Measurements from ENCODE around the gene ATP9B.
A peak's percentile ranks its signal among the peaks of the same experiment; 100 is the strongest.

The ATP9B gene

DNA sequence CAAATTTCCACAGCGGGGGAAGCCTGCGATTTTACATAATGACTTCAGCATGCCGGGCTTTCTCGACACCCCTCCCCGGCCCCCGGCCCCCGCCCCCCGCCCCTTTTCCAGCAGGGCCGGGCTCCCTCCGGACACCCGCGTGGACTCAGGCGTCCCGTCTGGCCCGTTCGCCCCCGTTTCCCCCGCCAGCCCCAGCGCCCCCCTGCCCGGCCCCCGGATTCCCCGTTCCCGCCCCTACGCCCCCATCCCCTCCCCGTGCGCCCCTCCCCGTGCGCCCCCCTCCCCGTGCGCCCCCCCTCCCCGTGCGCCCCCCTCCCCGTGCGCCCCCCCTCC is 326.1 kb downstream of the ATP9B start:
- Histone ChIP-seq H3K4me3 (ENCODE audit: low read length, poor library complexity, severe bottlenecking) (peak overlapping the region; percentile 82), H2AFZ (ENCODE audit: low read length) (no peak overlapping the region; the same call in 1 of the 2 replicates), H3K9me2 (replicated peaks; ENCODE audit: low read depth, low read length) (no peaks in the 10 kb centered on the region), H3K9ac (ENCODE audit: low read depth, low read length, poor library complexity, severe bottlenecking) (no peak overlapping the region), H4K20me1 (ENCODE audit: insufficient read depth, low read length, poor library complexity, severe bottlenecking) (no peaks in the 10 kb centered on the region), H3K27me3 (ENCODE audit: insufficient read depth, low read length, poor library complexity, severe bottlenecking) (no peaks in the 10 kb centered on the region), H3K4me1 (ENCODE audit: insufficient read depth, low read length, poor library complexity, severe bottlenecking) (peaks cover 39% of the 10 kb centered on the region), H3F3A (ENCODE audit: low read depth) (peaks cover 6% of the 10 kb centered on the region; the same call in 1 of the 2 replicates), H3K4me2 (ENCODE audit: low read depth, low read length, poor library complexity, severe bottlenecking) (peak overlapping the region; percentile 83), H3K79me2 (ENCODE audit: insufficient read depth, low read length) (peaks cover 21% of the 10 kb centered on the region; the same call in 1 of the 2 replicates), H3K9me3 (ENCODE audit: insufficient read depth, low read depth, low read length) (no peaks in the 10 kb centered on the region), H3K36me3 (ENCODE audit: insufficient read depth, low read length) (no peaks in the 10 kb centered on the region)
- TF ChIP-seq EZH2phosphoT487 (IDR thresholded peaks at IDR 0.05; ENCODE audit: borderline replicate concordance) = no peak
- TF ChIP-seq, protein P1, sequence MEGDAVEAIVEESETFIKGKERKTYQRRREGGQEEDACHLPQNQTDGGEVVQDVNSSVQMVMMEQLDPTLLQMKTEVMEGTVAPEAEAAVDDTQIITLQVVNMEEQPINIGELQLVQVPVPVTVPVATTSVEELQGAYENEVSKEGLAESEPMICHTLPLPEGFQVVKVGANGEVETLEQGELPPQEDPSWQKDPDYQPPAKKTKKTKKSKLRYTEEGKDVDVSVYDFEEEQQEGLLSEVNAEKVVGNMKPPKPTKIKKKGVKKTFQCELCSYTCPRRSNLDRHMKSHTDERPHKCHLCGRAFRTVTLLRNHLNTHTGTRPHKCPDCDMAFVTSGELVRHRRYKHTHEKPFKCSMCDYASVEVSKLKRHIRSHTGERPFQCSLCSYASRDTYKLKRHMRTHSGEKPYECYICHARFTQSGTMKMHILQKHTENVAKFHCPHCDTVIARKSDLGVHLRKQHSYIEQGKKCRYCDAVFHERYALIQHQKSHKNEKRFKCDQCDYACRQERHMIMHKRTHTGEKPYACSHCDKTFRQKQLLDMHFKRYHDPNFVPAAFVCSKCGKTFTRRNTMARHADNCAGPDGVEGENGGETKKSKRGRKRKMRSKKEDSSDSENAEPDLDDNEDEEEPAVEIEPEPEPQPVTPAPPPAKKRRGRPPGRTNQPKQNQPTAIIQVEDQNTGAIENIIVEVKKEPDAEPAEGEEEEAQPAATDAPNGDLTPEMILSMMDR (conservative IDR thresholded peaks at IDR 0.05; ENCODE audit: low read length) = no peak

DNA sequence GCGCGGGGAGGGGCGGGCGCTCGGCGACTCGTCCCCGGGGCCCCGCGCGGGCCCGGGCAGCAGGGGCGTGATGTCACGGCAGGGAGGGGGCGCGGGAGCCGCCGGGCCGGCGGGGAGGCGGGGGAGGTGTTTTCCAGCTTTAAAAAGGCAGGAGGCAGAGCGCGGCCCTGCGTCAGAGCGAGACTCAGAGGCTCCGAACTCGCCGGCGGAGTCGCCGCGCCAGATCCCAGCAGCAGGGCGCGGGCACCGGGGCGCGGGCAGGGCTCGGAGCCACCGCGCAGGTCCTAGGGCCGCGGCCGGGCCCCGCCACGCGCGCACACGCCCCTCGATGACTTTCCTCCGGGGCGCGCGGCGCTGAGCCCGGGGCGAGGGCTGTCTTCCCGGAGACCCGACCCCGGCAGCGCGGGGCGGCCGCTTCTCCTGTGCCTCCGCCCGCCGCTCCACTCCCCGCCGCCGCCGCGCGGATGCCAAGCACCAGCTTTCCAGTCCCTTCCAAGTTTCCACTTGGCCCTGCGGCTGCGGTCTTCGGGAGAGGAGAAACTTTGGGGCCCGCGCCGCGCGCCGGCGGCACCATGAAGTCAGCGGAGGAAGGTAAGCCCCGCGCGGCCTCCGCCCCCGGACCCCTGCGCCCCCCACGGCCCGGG is 326.7 kb downstream of the ATP9B start, which contains the start of gene NFATC1:
Gene NFATC1, plus strand, starts transcription at position 170 of the 644 bp plus-strand sequence. Its CDS starts 295 bp downstream, at position 465.
- Histone ChIP-seq H4K20me1 (ENCODE audit: insufficient read depth, low read length, poor library complexity, severe bottlenecking) (no peaks in the 10 kb centered on the region), H3K4me2 (ENCODE audit: low read depth, low read length, poor library complexity, severe bottlenecking) (peak within 1 kb of the TSS; percentile 83), H3K4me1 (ENCODE audit: insufficient read depth, low read length, poor library complexity, severe bottlenecking) (peaks cover 39% of the 10 kb centered on the region), H3K27me3 (ENCODE audit: insufficient read depth, low read length, poor library complexity, severe bottlenecking) (no peaks in the 10 kb centered on the region), H3K9me3 (ENCODE audit: insufficient read depth, low read depth, low read length) (no peaks in the 10 kb centered on the region), H3K9me2 (replicated peaks; ENCODE audit: low read depth, low read length) (no peaks in the 10 kb centered on the region), H3K9ac (ENCODE audit: low read depth, low read length, poor library complexity, severe bottlenecking) (peak within 1 kb of the TSS; percentile 61), H3F3A (ENCODE audit: low read depth) (peaks cover 2% of the 10 kb centered on the region; the same call in 1 of the 2 replicates), H3K4me3 (ENCODE audit: low read length, poor library complexity, severe bottlenecking) (peak within 1 kb of the TSS; percentile 82), H2AFZ (ENCODE audit: low read length) (peak within 1 kb of the TSS; percentile 70), H3K36me3 (ENCODE audit: insufficient read depth, low read length) (no peaks in the 10 kb centered on the region), H3K79me2 (ENCODE audit: insufficient read depth, low read length) (peaks cover 25% of the 10 kb centered on the region; the same call in 1 of the 2 replicates)
- TF ChIP-seq EZH2phosphoT487 (IDR thresholded peaks at IDR 0.05; ENCODE audit: borderline replicate concordance) = no peak

DNA sequence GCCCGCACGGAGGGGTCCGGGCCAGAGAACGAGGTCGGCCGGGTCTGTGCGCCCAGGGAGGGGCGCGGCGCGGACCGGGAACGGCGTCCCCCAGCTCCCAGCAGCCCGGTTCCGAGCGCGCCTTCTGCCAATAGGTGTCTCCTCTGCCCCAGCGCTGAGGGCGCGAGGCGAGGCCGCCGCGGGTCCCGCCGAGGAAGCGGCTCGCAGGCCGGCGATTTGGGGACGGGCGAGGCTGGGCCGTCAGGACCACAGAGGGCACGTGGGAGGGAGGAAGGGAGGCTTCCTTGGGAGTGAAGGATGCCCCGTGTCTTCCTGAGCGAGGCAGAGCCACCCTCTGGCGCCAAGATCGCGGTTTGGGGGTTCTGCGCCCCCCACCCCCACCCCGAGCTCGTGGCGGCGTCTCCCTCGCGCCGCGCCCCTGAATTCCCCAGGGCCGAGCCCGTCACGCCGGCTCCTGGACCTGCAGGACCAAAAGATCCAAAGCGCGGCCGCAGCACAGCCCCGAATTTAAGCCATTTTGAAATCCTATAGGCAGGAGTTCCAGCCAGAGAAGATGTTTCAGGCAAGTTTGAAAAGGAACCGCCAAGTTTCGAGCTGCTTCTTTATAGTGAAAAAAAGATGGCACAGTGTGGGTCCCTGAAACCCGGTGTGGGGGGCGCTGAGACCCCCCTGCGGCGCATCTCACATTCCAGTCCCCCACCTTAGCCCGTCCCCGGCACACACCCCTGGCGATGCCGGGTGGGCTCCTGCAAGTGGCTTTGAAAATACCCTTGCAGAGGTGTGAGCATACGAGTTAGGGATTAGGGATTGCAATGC is 327.4 kb downstream of the ATP9B start:
- no peaks in the 10 kb centered on the region for H3K9me2 ChIP-seq (replicated peaks; ENCODE audit: low read depth, low read length)
- H3K4me1 ChIP-seq (ENCODE audit: insufficient read depth, low read length, poor library complexity, severe bottlenecking) = peaks cover 46% of the 10 kb centered on the region
- H3F3A ChIP-seq (ENCODE audit: low read depth) = no peaks in the 10 kb centered on the region
- peak overlapping the region; percentile 74 for H3K4me3 ChIP-seq (ENCODE audit: low read length, poor library complexity, severe bottlenecking)
- no peaks in the 10 kb centered on the region for H4K20me1 ChIP-seq (ENCODE audit: insufficient read depth, low read length, poor library complexity, severe bottlenecking)
- H3K79me2 ChIP-seq (ENCODE audit: insufficient read depth, low read length) = peaks cover 32% of the 10 kb centered on the region; the same call in 1 of the 2 replicates
- peak overlapping the region; percentile 74 for H3K4me2 ChIP-seq (ENCODE audit: low read depth, low read length, poor library complexity, severe bottlenecking)
- TF ChIP-seq EZH2phosphoT487 (IDR thresholded peaks at IDR 0.05; ENCODE audit: borderline replicate concordance) = no peak
- TF ChIP-seq, protein P1 (conservative IDR thresholded peaks at IDR 0.05; ENCODE audit: low read length) = 0 out of 2 replicates have a peak, but pooled peaks have one; percentile 11
- peak overlapping the region; percentile 61 for H3K9ac ChIP-seq (ENCODE audit: low read depth, low read length, poor library complexity, severe bottlenecking)
- H3K9me3 ChIP-seq (ENCODE audit: insufficient read depth, low read depth, low read length) = no peaks in the 10 kb centered on the region
- peak overlapping the region; percentile 42; the same call in 1 of the 2 replicates for H2AFZ ChIP-seq (ENCODE audit: low read length)
- H3K27me3 ChIP-seq (ENCODE audit: insufficient read depth, low read length, poor library complexity, severe bottlenecking) = no peaks in the 10 kb centered on the region
- H3K36me3 ChIP-seq (ENCODE audit: insufficient read depth, low read length) = no peaks in the 10 kb centered on the region

Data from Loucy (cell line).